H1 (cell line): Measurements from ENCODE around the gene RPL7L1. TPM values are rescaled to one million over a fixed set of nuclear protein-coding genes. Genes with fewer than 3 reads are reported as not detected.

Source experiments
- CTCF ChIA-PET: fragments of 300-600 bp; sonication (Branson Sonifier 250); formaldehyde crosslinking; loops from one replicate; lab custom pipeline; 2021; ENCODE audit not compliant: partially characterized antibody; lab: Charles Lee
- POLR2A ChIA-PET: fragments of 300-600 bp; sonication (Branson Sonifier 250); formaldehyde crosslinking; loops from one replicate; lab custom pipeline; 2021; ENCODE audit warnings: inconsistent platforms; ENCODE audit not compliant: partially characterized antibody; lab: Charles Lee
- DNase-seq, 2 experiments: peaks; one replicate each; pipeline versions ENCODE4 v3.0.0 to v3.0.0-alpha.2; 2010 to 2022; ENCODE audit warnings: low spot score in 2 of 2, low read depth in 1 of 2, mixed read lengths in 1 of 2
- FAIRE-seq: peaks from 2 replicates; lab custom pipeline; 2011; peaks lifted over from hg19 to GRCh38; lab: Jason Lieb, UNC
- H2AFZ ChIP-seq: 2 replicates; pipeline ENCODE4 v1.8.1; 2012; ENCODE audit warnings: low read length, inconsistent platforms
- H2AK5ac ChIP-seq: 2 replicates; pipeline ENCODE4 v1.6.1; 2013; ENCODE audit warnings: low read depth, low read length
- H2BK120ac ChIP-seq: replicated peaks from 2 replicates; pipeline ENCODE3; 2013; ENCODE audit warnings: low read depth, low read length, inconsistent platforms
- H2BK12ac ChIP-seq: 2 replicates; pipeline ENCODE4 v1.6.1; 2013; ENCODE audit warnings: low read depth, low read length
- H2BK15ac ChIP-seq: 2 replicates; pipeline ENCODE4 v1.6.1; 2013; ENCODE audit warnings: low read length
- H2BK20ac ChIP-seq: 2 replicates; pipeline ENCODE4 v1.6.1; 2013; ENCODE audit warnings: low read length
- H2BK5ac ChIP-seq: 2 replicates; pipeline ENCODE4 v1.6.1; 2013; ENCODE audit warnings: low read depth, low read length
- H3K14ac ChIP-seq: 2 replicates; pipeline ENCODE4 v1.6.1; 2013; ENCODE audit warnings: inconsistent platforms; ENCODE audit not compliant: insufficient read length
- H3K18ac ChIP-seq: 2 replicates; pipeline ENCODE4 v1.6.1; 2013; ENCODE audit warnings: low read length; ENCODE audit errors: extremely low read depth
- H3K23ac ChIP-seq: 2 replicates; pipeline ENCODE4 v1.6.1; 2013; ENCODE audit warnings: inconsistent platforms; ENCODE audit not compliant: insufficient read length
- H3K23me2 ChIP-seq: 2 replicates; pipeline ENCODE4 v1.6.1; 2013; ENCODE audit warnings: low read depth, low read length
- H3K27ac ChIP-seq: 2 replicates; pipeline ENCODE4 v1.6.1; 2011; ENCODE audit warnings: low read depth, low read length, inconsistent platforms
- H3K27me3 ChIP-seq, 4 experiments: replicated peaks in 1 of 4; 1 replicate in 1 of 4; 2 replicates in 3 of 4; pipeline versions ENCODE4 v1.6.1 to v1.8.1; 2011 to 2013; ENCODE audit warnings: low read length in 3 of 4, mild to moderate bottlenecking in 3 of 4, inconsistent platforms in 2 of 4, mixed read lengths in 2 of 4, moderate library complexity in 1 of 4; ENCODE audit not compliant: control insufficient read depth in 3 of 4, insufficient read depth in 3 of 4; ENCODE audit errors: extremely low read depth in 1 of 4
- H3K36me3 ChIP-seq, 4 experiments: 2 replicates each; pipeline versions ENCODE4 v1.6.1 to v1.8.1; 2011 to 2013; ENCODE audit warnings: mild to moderate bottlenecking in 4 of 4, low read length in 3 of 4, moderate library complexity in 2 of 4, control low read depth in 1 of 4, inconsistent platforms in 1 of 4; ENCODE audit not compliant: insufficient read depth in 4 of 4, control insufficient read depth in 2 of 4
- H3K4ac ChIP-seq: replicated peaks from 2 replicates; pipeline ENCODE3; 2013; ENCODE audit warnings: low read length, low read depth, mixed read lengths, inconsistent platforms; ENCODE audit not compliant: insufficient read length
- H3K4me1 ChIP-seq, 4 experiments: replicated peaks in 1 of 4; 1 replicate in 1 of 4; 2 replicates in 3 of 4; pipeline versions ENCODE4 v1.6.1 to v1.8.1; 2011 to 2013; ENCODE audit warnings: low read length in 3 of 4, inconsistent platforms in 2 of 4, mixed read lengths in 1 of 4; ENCODE audit not compliant: insufficient read depth in 4 of 4, control insufficient read depth in 3 of 4
- H3K4me2 ChIP-seq, 2 experiments: 2 replicates each; pipeline versions ENCODE4 v1.6.1 to v1.8.1; 2011 to 2013; ENCODE audit warnings: low read depth in 2 of 2, low read length in 2 of 2, control low read depth in 1 of 2, inconsistent platforms in 1 of 2, mild to moderate bottlenecking in 1 of 2; ENCODE audit not compliant: insufficient read depth in 1 of 2
- H3K4me3 ChIP-seq, 4 experiments: fragments of 200-600, 300-600 bp in 1 of 4; sonication (generic), shearing (Covaris generic), sonication (Bioruptor Twin) in 1 of 4; 2 replicates each; pipeline versions ENCODE4 v1.5.1 to v1.8.1; 2011 to 2016; ENCODE audit warnings: low read length in 4 of 4, low read depth in 3 of 4, control low read depth in 2 of 4, inconsistent platforms in 2 of 4, mild to moderate bottlenecking in 2 of 4, mixed read lengths in 1 of 4, moderate library complexity in 1 of 4; ENCODE audit not compliant: insufficient read depth in 2 of 4; ENCODE audit errors: extremely low read depth in 1 of 4
- H3K56ac ChIP-seq: replicated peaks from 2 replicates; pipeline ENCODE3; 2013; ENCODE audit warnings: low read depth, mild to moderate bottlenecking, mixed read lengths, low read length, inconsistent platforms; ENCODE audit not compliant: insufficient read length
- H3K79me1 ChIP-seq: 2 replicates; pipeline ENCODE4 v1.6.1; 2013; ENCODE audit warnings: low read depth, low read length, control low read depth
- H3K79me2 ChIP-seq, 2 experiments: 2 replicates each; pipeline versions ENCODE4 v1.6.1 to v1.8.1; 2012 to 2013; ENCODE audit warnings: low read length in 2 of 2, mild to moderate bottlenecking in 2 of 2, inconsistent platforms in 1 of 2; ENCODE audit not compliant: insufficient read depth in 2 of 2, control insufficient read depth in 1 of 2
- H3K9ac ChIP-seq, 4 experiments: replicated peaks in 1 of 4; 1 replicate in 1 of 4; 2 replicates in 3 of 4; pipeline versions ENCODE4 v1.6.1 to v1.8.1; 2011 to 2013; ENCODE audit warnings: low read depth in 3 of 4, low read length in 3 of 4, control low read depth in 2 of 4, mild to moderate bottlenecking in 2 of 4, moderate library complexity in 2 of 4, inconsistent platforms in 1 of 4; ENCODE audit errors: extremely low read depth in 1 of 4
- H3K9me3 ChIP-seq, 2 experiments: 2 replicates each; pipeline versions ENCODE4 v1.6.1 to v1.8.1; 2012 to 2013; ENCODE audit warnings: mild to moderate bottlenecking in 2 of 2, moderate library complexity in 2 of 2, control low read depth in 1 of 2, inconsistent platforms in 1 of 2, low read depth in 1 of 2, low read length in 1 of 2, mixed read lengths in 1 of 2; ENCODE audit not compliant: insufficient read depth in 2 of 2
- H4K20me1 ChIP-seq, 2 experiments: replicated peaks in 1 of 2; 2 replicates each; pipeline versions ENCODE3 to v1.8.1; 2011 to 2013; ENCODE audit warnings: inconsistent platforms in 2 of 2, low read length in 2 of 2, mild to moderate bottlenecking in 1 of 2; ENCODE audit not compliant: insufficient read depth in 2 of 2, control insufficient read depth in 1 of 2
- H4K5ac ChIP-seq: 2 replicates; pipeline ENCODE4 v1.6.1; 2013; ENCODE audit warnings: low read length, low read depth, mixed read lengths, inconsistent platforms; ENCODE audit not compliant: insufficient read length
- H4K8ac ChIP-seq: 2 replicates; pipeline ENCODE4 v1.8.0; 2013; ENCODE audit warnings: mild to moderate bottlenecking, moderate library complexity, low read length, inconsistent platforms; ENCODE audit not compliant: insufficient read depth; ENCODE audit errors: extremely low read depth
- H4K91ac ChIP-seq: replicated peaks from 2 replicates; pipeline ENCODE3; 2013; ENCODE audit warnings: low read length, mixed read lengths, inconsistent platforms; ENCODE audit not compliant: insufficient read length
- GABPA ChIP-seq: IDR thresholded peaks from 2 replicates; pipeline ENCODE4 v1.6.1; 2011; ENCODE audit warnings: mild to moderate bottlenecking, low read length, moderate library complexity, borderline replicate concordance; ENCODE audit not compliant: insufficient read depth
- JUND ChIP-seq: IDR thresholded peaks from 2 replicates; pipeline ENCODE4 v1.6.1; 2011; ENCODE audit warnings: mild to moderate bottlenecking, improper control_type of control experiment, low read length
- SUZ12 ChIP-seq: fragments of 200-600 bp; sonication (generic); IDR thresholded peaks from 2 replicates; pipeline ENCODE4 v1.6.1; 2012; ENCODE audit warnings: mild to moderate bottlenecking, inconsistent platforms, low read length, moderate library complexity, mixed read lengths
- TBP ChIP-seq: IDR thresholded peaks from 2 replicates; pipeline ENCODE4 v1.6.1; 2011; ENCODE audit warnings: low read depth, low read length, improper control_type of control experiment
- TEAD4 ChIP-seq: IDR thresholded peaks from 2 replicates; pipeline ENCODE4 v1.6.1; 2012; ENCODE audit warnings: low read depth, low read length, inconsistent platforms, mixed read lengths
- USF2 ChIP-seq: IDR thresholded peaks from 2 replicates; pipeline ENCODE4 v1.6.1; 2011; ENCODE audit warnings: low read length, improper control_type of control experiment
- WGBS, 2 experiments: shearing (Covaris generic) in 1 of 2; methylation state at CpG; one replicate each; pipeline versions ENCODE4 v1.1.6 to v1.1.7; 2013 to 2015; ENCODE audit warnings: low lambda C conversion rate in 2 of 2, mixed read lengths in 2 of 2, inconsistent platforms in 1 of 2, low coverage in 1 of 2, missing lambda C conversion rate in 1 of 2; ENCODE audit not compliant: insufficient replicate concordance in 2 of 2, insufficient coverage in 1 of 2, insufficient read length in 1 of 2; ENCODE audit errors: extremely low coverage in 1 of 2, missing lambda C conversion rate in 1 of 2; 5-methylcytosine and 5-hydroxymethylcytosine counted together
- long read RNA-seq, 2 experiments: library from RNA in 1 of 2; library from capped mRNA in 1 of 2; stranded (forward); transcript quantifications; one replicate each; pipeline ENCODE4 v2.0.0, GENCODE V29; 2021; ENCODE audit warnings: inconsistent platforms in 1 of 2
- polyA minus RNA-seq, 3 experiments: library from RNA; depleted of rRNA, polyadenylated mRNA; stranded (reverse); fragments of >200 nt; gene quantifications; 1 replicate in 2 of 3; 2 replicates in 1 of 3; pipeline ENCODE4 v1.2.3, GENCODE V29; 2011
- polyA plus RNA-seq, 7 experiments: library from polyadenylated mRNA; depleted of rRNA in 3 of 7; stranded (reverse) in 5 of 7; unstranded in 2 of 7; fragments of >200 nt in 5 of 7; fragments of 200-250 nt in 2 of 7; gene quantifications; 1 replicate in 5 of 7; 2 replicates in 1 of 7; 4 replicates in 1 of 7; pipeline versions ENCODE4 v1.2.1 to v1.2.3, GENCODE V29; 2011 to 2013; ENCODE audit warnings: missing spikeins in 2 of 7, mixed read lengths in 2 of 7
- total RNA-seq: library from RNA; stranded (reverse); fragmentation: NEBNext Ultra II Directional; extraction: Animal tissue kit (Norgen Biotek cat#: 25700); gene quantifications from 2 replicates; pipeline ENCODE4 v1.2.1, GENCODE V29; 2021

Gene RPL7L1
- total RNA-seq (112 and 117 TPM in 2 replicates), polyA plus RNA-seq (2011; rRNA removed) (29.3 and 31.0 TPM in 2 replicates), polyA minus RNA-seq (2011; rRNA and poly(A)+ RNA removed) (51.0 and 54.5 TPM in 2 replicates)
- polyA plus RNA-seq (2011; cell fraction: cytosol; rRNA removed): 37.7 TPM
- 25.4 TPM for polyA plus RNA-seq (2011; cell fraction: nucleus; rRNA removed)
- 71.5 to 104 TPM (median 83.2 TPM) in 4 replicates for polyA plus RNA-seq (2012, experiment 1 of 2)
- polyA plus RNA-seq (2012, experiment 2 of 2): 23.5 TPM
- 74.0 TPM for polyA plus RNA-seq (2013, experiment 1 of 2)
- 70.7 TPM for polyA plus RNA-seq (2013, experiment 2 of 2)
- 33.8 TPM for polyA minus RNA-seq (2011; cell fraction: cytosol; rRNA and poly(A)+ RNA removed)
- 60.4 TPM for polyA minus RNA-seq (2011; cell fraction: nucleus; rRNA and poly(A)+ RNA removed)
- long read RNA-seq, experiment 1, full-length matches to known transcripts: 3 of 79 reads
- long read RNA-seq, experiment 1, partial matches to known transcripts: 9 of 79 reads
- long read RNA-seq, experiment 1, other reads (novel, unspliced or antisense): 67 of 79 reads
- long read RNA-seq, experiment 2, full-length matches to known transcripts: 224 of 327 reads
- long read RNA-seq, experiment 2, partial matches to known transcripts: 55 of 327 reads
- long read RNA-seq, experiment 2, other reads (novel, unspliced or antisense): 48 of 327 reads

GRCh38 chr6:42879372-42880239 is at the start of gene RPL7L1:
RPL7L1 (plus strand) TSS chr6:42879616; CDS start chr6:42879911, 295 bp downstream.
- DNase-seq: peak in 1 of 2 experiments; percentile 85
- Histone ChIP-seq H4K5ac (peak within 1 kb of the TSS; percentile 95), H2BK12ac (peak within 1 kb of the TSS; percentile 80; the same call in 1 of the 2 replicates), H3K14ac (no peak within 1 kb of the TSS), H4K8ac (peak within 1 kb of the TSS; percentile 99; the same call in 1 of the 2 replicates), H3K4me3 (peak within 1 kb of the TSS; percentile 89 to 99 (median 97)), H4K20me1 (peaks cover 3 to 10% of the 10 kb centered on the region in 2 experiments), H3K18ac (peak within 1 kb of the TSS; percentile 96), H2AK5ac (peak within 1 kb of the TSS; percentile 7; the same call in 1 of the 2 replicates), H3K56ac (peak within 1 kb of the TSS; percentile 43), H2AFZ (peak within 1 kb of the TSS; percentile 97), H2BK5ac (peak within 1 kb of the TSS; percentile 72), H3K27me3 (no peaks in the 10 kb centered on the region), H3K79me2 (peaks cover 0 to 37% of the 10 kb centered on the region in 2 experiments; a peak in 3 of 4 replicates), H2BK15ac (no peak within 1 kb of the TSS), H3K79me1 (peaks cover 5% of the 10 kb centered on the region), H2BK20ac (no peak within 1 kb of the TSS), H3K23me2 (no peaks in the 10 kb centered on the region; the same call in 1 of the 2 replicates), H3K4me2 (peak within 1 kb of the TSS; percentile 71 to 95), H3K4me1 (no peaks in the 10 kb centered on the region), H3K27ac (peak within 1 kb of the TSS; percentile 93), H3K9ac (peak within 1 kb of the TSS; percentile 93 to 98 (median 95)), H3K4ac (peak within 1 kb of the TSS; percentile 19), H4K91ac (peak within 1 kb of the TSS; percentile 75), H2BK120ac (peak within 1 kb of the TSS; percentile 91), H3K9me3 (no peaks in the 10 kb centered on the region), H3K23ac (no peak within 1 kb of the TSS), H3K36me3 (peaks cover 15 to 30% (median 26%) of the 10 kb centered on the region in 4 experiments)
- peak; percentile 57 for FAIRE-seq
- ChIA-PET POLR2A (interaction anchor here (0.7 to 7.2 kb wide), 44 partner anchors 10 to 332 kb away, joined by 3 to 130 read pairs (median 4); partner anchors contain the start of genes BICRAL, CNPY3, KLHDC3 and MEA1), CTCF (interaction anchor here (0.6 to 6.3 kb wide), 7 partner anchors 21 to 218 kb away, joined by 3 to 39 read pairs (median 3); no protein-coding TSS in a partner anchor)
- 3% methylated on average over 41 of the region's 41 CpGs; no CpG with 5 or more reads in 1 of the 2 experiments for WGBS, 2 experiments
- TF ChIP-seq TEAD4: 0 out of 2 replicates have a peak, but pooled peaks have one; percentile 16
- TF ChIP-seq TBP: peak; percentile 95
- peak; percentile 54; the same call in 1 of the 2 replicates for TF ChIP-seq USF2
- peak; percentile 67 for TF ChIP-seq JUND
- peak; percentile 62; the same call in 1 of the 2 replicates for TF ChIP-seq GABPA
- no peak for TF ChIP-seq SUZ12
